IMR-90 (cell line): ENCODE data around the gene ACADSB. TPM values are rescaled to one million over a fixed set of nuclear protein-coding genes. Genes with fewer than 3 reads are reported as not detected.

ENCODE experiments used
- ATAC-seq: fragments of 200-7000 bp; cut with Tn5 transposase; 2 replicates; pipeline ENCODE4 v1.9.1; 2020; ENCODE audit warnings: low read depth, mild to moderate bottlenecking, moderate library complexity
- BruUV-seq: library from RNA; stranded (reverse); fragments of 400-500 nt; replicated peaks from 2 replicates; lab custom pipeline; 2021; lab: Mats Ljungman, UMichigan
- CTCF ChIA-PET: fragments of 300-600 bp; formaldehyde crosslinking; extraction: SDS; loops from one replicate; lab custom pipeline; 2021; ENCODE audit warnings: antibody characterized with exemption; lab: Yijun Ruan, JAX
- POLR2A ChIA-PET: fragments of 300-600 bp; sonication (Branson Sonifier 250); formaldehyde crosslinking; loops from one replicate; lab custom pipeline; 2022; ENCODE audit warnings: antibody characterized with exemption; ENCODE audit not compliant: unreplicated experiment; lab: Charles Lee
- DNase-seq: peaks from one replicate; pipeline ENCODE4 v3.0.0; 2013
- H2AFZ ChIP-seq: replicated peaks from 2 replicates; pipeline ENCODE3; 2013; ENCODE audit warnings: low read length, mild to moderate bottlenecking; ENCODE audit not compliant: poor library complexity
- H2AK5ac ChIP-seq: 2 replicates; pipeline ENCODE4 v1.6.1; 2013; ENCODE audit warnings: low read depth, low read length, inconsistent platforms
- H2AK9ac ChIP-seq: replicated peaks from 2 replicates; pipeline ENCODE3; 2013; ENCODE audit warnings: mild to moderate bottlenecking, low read depth, low read length, moderate library complexity; ENCODE audit not compliant: poor library complexity
- H2BK120ac ChIP-seq: 2 replicates; pipeline ENCODE4 v1.6.1; 2013; ENCODE audit warnings: low read depth, low read length, inconsistent platforms
- H2BK15ac ChIP-seq: 3 replicates; pipeline ENCODE4 v1.6.1; 2013; ENCODE audit warnings: low read depth, low read length, inconsistent platforms
- H2BK20ac ChIP-seq: 2 replicates; pipeline ENCODE4 v1.6.1; 2013; ENCODE audit warnings: low read depth, mild to moderate bottlenecking, inconsistent platforms, low read length, moderate library complexity
- H2BK5ac ChIP-seq: 2 replicates; pipeline ENCODE4 v1.6.1; 2013; ENCODE audit warnings: mild to moderate bottlenecking, low read depth, low read length, inconsistent platforms; ENCODE audit not compliant: poor library complexity, severe bottlenecking
- H3K14ac ChIP-seq: replicated peaks from 2 replicates; pipeline ENCODE4 v1.6.1; 2013; ENCODE audit warnings: low read depth, low read length, inconsistent platforms
- H3K18ac ChIP-seq: 2 replicates; pipeline ENCODE4 v1.6.1; 2013; ENCODE audit warnings: low read depth, low read length, control low read depth
- H3K23ac ChIP-seq: 2 replicates; pipeline ENCODE4 v1.6.1; 2013; ENCODE audit warnings: low read depth, low read length, inconsistent platforms
- H3K27ac ChIP-seq: 2 replicates; pipeline ENCODE4 v1.5.1; 2013; ENCODE audit warnings: mild to moderate bottlenecking, control low read depth, low read length; ENCODE audit not compliant: insufficient read depth
- H3K27me3 ChIP-seq: 2 replicates; pipeline ENCODE4 v1.6.1; 2013; ENCODE audit warnings: low read length; ENCODE audit not compliant: control insufficient read depth, insufficient read depth
- H3K36me3 ChIP-seq: 2 replicates; pipeline ENCODE4 v1.6.1; 2013; ENCODE audit warnings: low read length, mixed read lengths; ENCODE audit not compliant: control insufficient read depth, insufficient read depth
- H3K4ac ChIP-seq: 2 replicates; pipeline ENCODE4 v1.6.1; 2013; ENCODE audit warnings: low read depth, low read length, inconsistent platforms
- H3K4me1 ChIP-seq: 2 replicates; pipeline ENCODE4 v1.6.1; 2013; ENCODE audit warnings: low read length, mixed read lengths; ENCODE audit not compliant: control insufficient read depth, insufficient read depth
- H3K4me2 ChIP-seq: 2 replicates; pipeline ENCODE4 v1.6.1; 2013; ENCODE audit warnings: low read depth, mild to moderate bottlenecking, control low read depth, low read length, moderate library complexity
- H3K4me3 ChIP-seq: 2 replicates; pipeline ENCODE4 v1.5.1; 2013; ENCODE audit warnings: low read depth, mild to moderate bottlenecking, control low read depth, low read length, moderate library complexity; ENCODE audit not compliant: insufficient read depth
- H3K56ac ChIP-seq: 2 replicates; pipeline ENCODE4 v1.6.1; 2013; ENCODE audit warnings: low read length, inconsistent platforms; ENCODE audit not compliant: insufficient read depth; ENCODE audit errors: extremely low read depth
- H3K79me1 ChIP-seq, 2 experiments: 2 replicates each; pipeline ENCODE4 v1.6.1; 2013; ENCODE audit warnings: low read length in 2 of 2, inconsistent platforms in 1 of 2, low read depth in 1 of 2
- H3K9ac ChIP-seq: 2 replicates; pipeline ENCODE4 v1.6.1; 2013; ENCODE audit warnings: low read depth, low read length, control low read depth
- H3K9me1 ChIP-seq: 2 replicates; pipeline ENCODE4 v1.6.1; 2013; ENCODE audit warnings: low read length, inconsistent platforms; ENCODE audit not compliant: insufficient read depth
- H3K9me3 ChIP-seq: 2 replicates; pipeline ENCODE4 v1.6.1; 2013; ENCODE audit warnings: low read length; ENCODE audit not compliant: control insufficient read depth, insufficient read depth
- H4K20me1 ChIP-seq: 2 replicates; pipeline ENCODE4 v1.6.1; 2013; ENCODE audit warnings: low read length, inconsistent platforms; ENCODE audit not compliant: insufficient read depth
- H4K5ac ChIP-seq: 2 replicates; pipeline ENCODE4 v1.6.1; 2013; ENCODE audit warnings: mild to moderate bottlenecking, low read depth, low read length, control low read depth
- H4K8ac ChIP-seq, 2 experiments: 2 replicates each; pipeline ENCODE4 v1.6.1; 2013; ENCODE audit warnings: low read depth in 2 of 2, low read length in 2 of 2, control low read depth in 1 of 2, inconsistent platforms in 1 of 2
- H4K91ac ChIP-seq: 2 replicates; pipeline ENCODE4 v1.6.1; 2013; ENCODE audit warnings: low read depth, low read length, inconsistent platforms; ENCODE audit not compliant: insufficient read depth
- BHLHE40 ChIP-seq: fragments of 150-350 bp; IDR thresholded peaks from 2 replicates; pipeline ENCODE4 v1.6.1; 2016; ENCODE audit warnings: mild to moderate bottlenecking, low read depth, low read length
- CEBPB ChIP-seq: IDR thresholded peaks from 2 replicates; pipeline ENCODE4 v1.6.1; 2012; ENCODE audit warnings: low read depth, low read length, improper control_type of control experiment
- CHD1 ChIP-seq: IDR thresholded peaks from 2 replicates; pipeline ENCODE4 v1.6.1; 2012; ENCODE audit warnings: low read depth, low read length, improper control_type of control experiment
- ELK1 ChIP-seq: fragments of 150-350 bp; IDR thresholded peaks from 2 replicates; pipeline ENCODE4 v1.6.1; 2016; ENCODE audit warnings: low read depth, mild to moderate bottlenecking, low read length, moderate library complexity, borderline replicate concordance
- FOS ChIP-seq: fragments of 150-350 bp; IDR thresholded peaks from 2 replicates; pipeline ENCODE4 v1.6.1; 2016; ENCODE audit warnings: low read depth, low read length
- MAFK ChIP-seq: IDR thresholded peaks from 2 replicates; pipeline ENCODE4 v1.6.1; 2012; ENCODE audit warnings: low read depth, low read length, improper control_type of control experiment
- MAZ ChIP-seq: IDR thresholded peaks from 2 replicates; pipeline ENCODE4 v1.6.1; 2012; ENCODE audit warnings: low read depth, mild to moderate bottlenecking, low read length, improper control_type of control experiment, moderate library complexity, borderline replicate concordance
- MXI1 ChIP-seq: IDR thresholded peaks from 2 replicates; pipeline ENCODE4 v1.6.1; 2012; ENCODE audit warnings: low read depth, mild to moderate bottlenecking, low read length, moderate library complexity, borderline replicate concordance
- NFE2L2 ChIP-seq: fragments of 150-350 bp; IDR thresholded peaks from 2 replicates; pipeline ENCODE4 v1.6.1; 2016; ENCODE audit warnings: low read depth, mild to moderate bottlenecking, low read length
- POLR2A ChIP-seq: IDR thresholded peaks from 2 replicates; pipeline ENCODE4 v1.6.1; 2012; ENCODE audit warnings: mild to moderate bottlenecking, low read depth, low read length
- RAD21 ChIP-seq: IDR thresholded peaks from 2 replicates; pipeline ENCODE4 v1.6.1; 2012; ENCODE audit warnings: low read length, improper control_type of control experiment
- RCOR1 ChIP-seq: IDR thresholded peaks from 2 replicates; pipeline ENCODE4 v1.6.1; 2012; ENCODE audit warnings: mild to moderate bottlenecking, low read length, improper control_type of control experiment; ENCODE audit not compliant: insufficient replicate concordance
- RFX5 ChIP-seq: IDR thresholded peaks from 2 replicates; pipeline ENCODE4 v1.8.0; 2012; ENCODE audit warnings: low read depth, mild to moderate bottlenecking, low read length, moderate library complexity
- SMC3 ChIP-seq: fragments of 150-350 bp; IDR thresholded peaks from 2 replicates; pipeline ENCODE4 v1.6.1; 2016; ENCODE audit warnings: low read depth, mild to moderate bottlenecking, antibody characterized with exemption, low read length, moderate library complexity
- USF2 ChIP-seq: fragments of 150-350 bp; IDR thresholded peaks from 2 replicates; pipeline ENCODE4 v1.6.1; 2017; ENCODE audit warnings: mild to moderate bottlenecking, antibody characterized with exemption, low read length, low read depth
- WGBS, 2 experiments: methylation state at CpG; one replicate each; pipeline versions ENCODE4 v1.1.5 to v1.1.7; 2013; ENCODE audit warnings: missing lambda C conversion rate in 2 of 2; ENCODE audit not compliant: insufficient read length in 1 of 2; ENCODE audit errors: extremely low coverage in 2 of 2; 5-methylcytosine and 5-hydroxymethylcytosine counted together
- dilution Hi-C: fragments of 300-500 bp; cut with HindIII; formaldehyde crosslinking; loops from one replicate; pipeline ENCODE4 v1.14.3; 2018; ENCODE audit warnings: low sequenced_read_pairs; ENCODE audit not compliant: unreplicated experiment
- in situ Hi-C: fragments of 300-500 bp; cut with MboI; formaldehyde crosslinking; loops from 3 replicates; pipeline ENCODE4 v1.14.3; 2019; ENCODE audit warnings: low sequenced_read_pairs, inconsistent platforms, mixed read lengths
- intact Hi-C: fragments of 100-400 bp; cut with micrococcal nuclease; formaldehyde crosslinking; loops from 2 replicates; pipeline ENCODE4 v1.10.0; 2022
- polyA plus RNA-seq, 3 experiments: library from polyadenylated mRNA; depleted of rRNA; stranded (reverse); fragments of >200 nt; gene quantifications; 2 replicates each; pipeline ENCODE4 v1.2.3, GENCODE V29; 2012; ENCODE audit warnings: low replicate concordance in 1 of 3
- total RNA-seq: library from RNA; depleted of rRNA; stranded (reverse); fragments of >200 nt; gene quantifications from 2 replicates; pipeline ENCODE4 v1.2.3, GENCODE V29; 2012
- TF ChIP-seq, protein P1 (sequence below): conservative IDR thresholded peaks from 2 replicates; pipeline ENCODE4 v1.5.1; 2012; ENCODE audit warnings: mild to moderate bottlenecking, low read depth, low read length, improper control_type of control experiment

ACADSB gene
- total and polyA plus RNA-seq, 2 of the 4 experiments (the other 2 are of a cell fraction) = 6.2 to 10.6 TPM

GRCh38 chr10:123087786-123088185 lies 79.0 kb downstream of the ACADSB start:
- no peak overlapping the region for H2BK20ac ChIP-seq
- H2AK9ac ChIP-seq = no peak overlapping the region
- no peak overlapping the region for H2AK5ac ChIP-seq
- H2AFZ ChIP-seq = no peak overlapping the region
- intact Hi-C loops = no loop called here
- TF ChIP-seq MXI1 (no peak), NFE2L2 (no peak), USF2 (no peak), FOS (no peak), RFX5 (no peak), BHLHE40 (no peak), RAD21 (no peak), CEBPB (no peak), RCOR1 (no peak), MAZ (no peak), POLR2A (no peak), ELK1 (no peak), SMC3 (no peak), CHD1 (no peak), MAFK (no peak)
- TF ChIP-seq, protein P1, sequence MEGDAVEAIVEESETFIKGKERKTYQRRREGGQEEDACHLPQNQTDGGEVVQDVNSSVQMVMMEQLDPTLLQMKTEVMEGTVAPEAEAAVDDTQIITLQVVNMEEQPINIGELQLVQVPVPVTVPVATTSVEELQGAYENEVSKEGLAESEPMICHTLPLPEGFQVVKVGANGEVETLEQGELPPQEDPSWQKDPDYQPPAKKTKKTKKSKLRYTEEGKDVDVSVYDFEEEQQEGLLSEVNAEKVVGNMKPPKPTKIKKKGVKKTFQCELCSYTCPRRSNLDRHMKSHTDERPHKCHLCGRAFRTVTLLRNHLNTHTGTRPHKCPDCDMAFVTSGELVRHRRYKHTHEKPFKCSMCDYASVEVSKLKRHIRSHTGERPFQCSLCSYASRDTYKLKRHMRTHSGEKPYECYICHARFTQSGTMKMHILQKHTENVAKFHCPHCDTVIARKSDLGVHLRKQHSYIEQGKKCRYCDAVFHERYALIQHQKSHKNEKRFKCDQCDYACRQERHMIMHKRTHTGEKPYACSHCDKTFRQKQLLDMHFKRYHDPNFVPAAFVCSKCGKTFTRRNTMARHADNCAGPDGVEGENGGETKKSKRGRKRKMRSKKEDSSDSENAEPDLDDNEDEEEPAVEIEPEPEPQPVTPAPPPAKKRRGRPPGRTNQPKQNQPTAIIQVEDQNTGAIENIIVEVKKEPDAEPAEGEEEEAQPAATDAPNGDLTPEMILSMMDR = no peak
- no peak overlapping the region for H3K4me2 ChIP-seq
- no peaks in the 10 kb centered on the region for H3K27me3 ChIP-seq
- no peaks in the 10 kb centered on the region for H3K36me3 ChIP-seq
- H4K8ac ChIP-seq = no peak overlapping the region
- no peak overlapping the region for H3K9ac ChIP-seq
- DNase-seq = no peak
- H3K4ac ChIP-seq = no peak overlapping the region
- H2BK15ac ChIP-seq = no peak overlapping the region
- no peaks in the 10 kb centered on the region for H4K20me1 ChIP-seq
- no peak overlapping the region for H4K5ac ChIP-seq
- H3K27ac ChIP-seq = no peak overlapping the region
- POLR2A ChIA-PET = no interaction called here
- no peak for ATAC-seq
- WGBS, 2 experiments = 83% methylated on average over 1 of the region's 3 CpGs; no CpG with 5 or more reads in 1 of the 2 experiments
- H2BK120ac ChIP-seq = no peak overlapping the region
- no peak overlapping the region for H3K56ac ChIP-seq
- dilution Hi-C loops = no loop called here
- BruUV-seq = no TSS peak
- no peak overlapping the region for H3K23ac ChIP-seq
- in situ Hi-C loops = no loop called here
- no peak overlapping the region for H2BK5ac ChIP-seq
- no peak overlapping the region for H3K4me3 ChIP-seq
- H3K79me1 ChIP-seq = no peaks in the 10 kb centered on the region
- H3K9me1 ChIP-seq = no peaks in the 10 kb centered on the region
- no peaks in the 10 kb centered on the region for H3K4me1 ChIP-seq
- no peak overlapping the region for H4K91ac ChIP-seq
- H3K9me3 ChIP-seq = peaks cover 2% of the 10 kb centered on the region; the same call in 1 of the 2 replicates
- CTCF ChIA-PET = no interaction called here
- H3K18ac ChIP-seq = no peak overlapping the region
- H3K14ac ChIP-seq = no peak overlapping the region
